IPS DF 19.7 (cell line): Measurements from ENCODE around the gene TMEM101.
"Not testable (repeated sequence)": the region's sequence is repeated elsewhere in the genome, so short reads cannot be mapped to it uniquely, and the experiment has no call there.

ENCODE experiments used
- DNase-seq: peaks from one replicate; pipeline ENCODE4 v3.0.0-alpha.2; 2013; ENCODE audit warnings: low read depth, low spot score

The TMEM101 gene

DNA sequence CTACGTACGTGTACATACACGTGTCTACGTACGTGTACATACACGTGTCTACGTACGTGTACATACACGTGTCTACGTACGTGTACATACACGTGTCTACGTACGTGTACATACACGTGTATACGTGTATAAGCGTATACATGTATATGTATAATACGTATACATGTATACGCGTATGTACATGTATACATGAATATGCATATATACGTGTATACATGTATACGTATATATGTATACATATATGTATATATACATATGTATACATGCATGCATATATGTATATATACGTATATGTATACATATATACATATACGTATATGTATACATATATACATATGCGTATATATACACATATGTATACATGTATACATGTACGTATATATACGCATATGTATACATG is 38.9 kb downstream of the TMEM101 start:
- no peak for DNase-seq

DNA sequence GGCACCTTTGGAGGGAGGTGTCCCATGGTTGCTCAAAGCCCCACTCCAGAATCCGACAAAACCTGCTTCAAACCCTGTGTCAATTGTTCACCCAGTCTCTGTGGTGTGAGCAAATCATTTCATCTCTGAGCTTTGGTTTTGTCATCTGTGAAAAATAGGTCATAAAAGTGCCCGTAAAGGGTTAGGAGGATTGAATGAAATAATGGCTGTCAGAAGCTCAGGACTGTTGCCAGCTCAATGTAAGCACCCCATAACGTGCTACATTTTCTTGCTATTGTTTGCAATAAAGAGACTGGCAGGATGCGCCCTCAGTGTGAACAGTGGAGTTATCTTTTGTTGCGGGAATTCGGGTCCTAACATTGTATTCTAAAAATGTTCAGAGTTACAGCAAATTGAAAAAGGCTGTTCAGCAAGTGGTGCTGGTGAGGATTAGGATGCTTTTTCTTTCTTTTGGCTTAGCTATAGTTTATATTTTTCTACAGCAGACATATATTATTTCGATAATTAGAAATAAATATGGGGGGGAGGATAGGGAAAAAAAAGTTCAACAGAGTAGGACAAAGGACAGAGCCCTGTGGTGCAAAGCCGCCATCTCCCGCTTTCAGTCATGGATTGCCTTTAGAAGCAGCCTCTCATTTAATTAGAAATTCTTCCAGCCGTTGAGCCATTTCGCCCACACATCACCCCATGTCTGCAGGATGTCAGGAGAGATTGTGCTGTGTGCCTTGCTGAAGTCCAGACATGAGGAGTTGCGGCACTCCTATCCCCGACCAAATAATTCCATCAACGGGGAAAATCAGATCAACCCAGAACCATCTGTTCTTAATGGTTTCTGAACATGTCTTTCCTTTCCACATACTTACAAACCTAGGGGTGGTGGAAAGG is 40.1 kb downstream of the TMEM101 start:
- no peak for DNase-seq

DNA sequence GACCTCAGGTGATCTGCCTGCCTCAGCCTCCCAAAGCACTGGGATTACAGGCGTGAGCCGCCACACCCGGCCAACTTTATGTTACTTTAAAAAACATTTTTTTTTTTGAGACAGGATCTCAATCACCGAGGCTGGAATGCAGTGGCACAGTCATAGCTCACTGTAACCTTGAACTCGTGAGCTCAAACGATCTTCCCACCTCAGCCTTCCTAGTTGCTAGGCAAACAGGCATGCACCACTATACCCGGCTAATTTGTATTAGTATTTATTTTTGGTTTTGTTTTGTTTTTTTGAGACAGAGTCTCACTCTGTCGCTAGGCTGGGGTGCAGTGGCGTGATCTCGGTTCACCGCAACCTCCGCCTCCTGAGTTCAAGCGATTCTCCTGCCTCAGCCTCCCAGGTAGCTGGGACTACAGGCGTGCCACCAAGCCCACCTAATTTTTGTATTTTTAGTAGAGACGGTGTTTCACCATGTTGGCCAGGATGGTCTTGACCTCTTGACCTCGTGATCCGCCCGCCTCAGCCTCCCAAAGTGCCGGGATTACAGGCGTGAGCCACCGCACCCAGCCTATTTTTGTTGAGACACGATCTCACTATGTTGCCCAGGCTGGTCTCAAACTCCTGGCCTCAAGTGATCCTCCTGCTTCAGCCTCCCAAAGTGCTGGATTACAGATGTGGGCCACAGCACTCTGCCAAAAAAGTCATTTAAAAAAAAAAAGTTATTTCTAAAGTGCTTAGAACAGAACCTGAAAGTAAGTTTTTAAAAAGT is 42.1 kb downstream of the TMEM101 start:
- DNase-seq: not testable (repeated sequence)

DNA sequence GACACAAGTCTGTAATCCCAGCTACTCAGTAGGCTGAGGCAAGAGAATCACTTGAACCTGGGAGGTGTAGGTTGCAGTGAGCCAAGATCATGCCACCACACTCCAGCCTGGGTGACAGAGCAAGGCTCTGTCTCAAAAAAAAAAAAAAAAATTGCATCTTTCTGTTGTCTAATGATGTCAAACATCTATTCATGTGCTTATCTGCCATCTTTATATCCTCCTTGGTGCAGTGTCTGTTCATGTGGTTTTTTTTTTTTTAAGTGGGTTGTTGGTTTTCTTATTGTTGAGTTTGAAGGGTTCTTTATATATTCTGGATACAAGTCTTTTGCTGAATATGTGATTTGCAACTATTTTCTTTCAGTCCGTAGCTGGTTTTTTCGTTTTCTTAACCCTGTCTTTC is 43.3 kb downstream of the TMEM101 start:
- DNase-seq: not testable (repeated sequence)

DNA sequence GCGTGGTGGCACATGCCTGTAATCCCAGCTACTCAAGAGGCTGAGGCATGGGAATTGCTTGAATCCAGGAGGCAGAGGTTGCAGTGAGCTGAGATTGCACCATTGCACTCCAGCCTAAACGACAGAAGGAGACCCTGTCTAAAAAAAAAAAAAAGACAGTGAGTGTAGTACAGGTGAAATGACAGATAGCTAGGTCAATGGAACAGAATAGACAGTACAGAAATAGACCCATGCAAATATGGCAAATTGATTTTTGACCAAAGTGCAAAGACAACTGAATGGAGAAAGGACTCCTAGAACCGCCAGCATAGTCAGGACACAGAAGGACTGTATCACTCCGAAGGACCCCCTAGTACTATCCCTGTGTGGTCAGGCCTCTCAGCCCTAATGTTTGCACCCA is 44.4 kb downstream of the TMEM101 start:
- no peak for DNase-seq

DNA sequence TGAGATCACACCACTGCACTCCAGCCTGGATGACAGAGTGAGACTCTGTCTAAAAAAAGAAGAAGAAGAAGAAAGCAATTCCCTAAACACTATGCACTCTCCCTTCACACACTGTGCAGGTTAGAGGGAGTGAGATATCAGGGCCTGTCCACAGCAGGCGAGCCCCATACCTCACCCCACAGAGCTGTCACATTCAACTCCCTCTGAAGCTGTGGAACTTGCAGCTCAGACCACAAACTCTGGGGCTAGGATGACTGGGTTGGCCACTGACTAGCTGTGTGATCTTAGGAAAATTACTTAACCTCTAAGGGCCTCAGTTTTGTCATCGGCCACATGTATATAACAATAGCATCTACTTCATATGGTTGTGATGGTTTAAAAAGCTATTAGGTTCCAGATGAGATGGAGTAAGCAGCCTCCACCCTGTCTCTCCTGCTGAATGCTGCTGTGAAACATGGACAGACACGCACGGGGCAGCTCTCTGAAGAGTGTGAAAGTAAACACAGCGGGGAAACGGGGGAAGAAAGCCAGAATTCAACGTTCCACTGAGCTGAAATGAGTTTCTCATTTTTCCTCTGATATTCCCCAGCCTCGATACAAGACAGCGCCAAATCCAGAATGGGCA is 47.4 kb downstream of the TMEM101 start:
- DNase-seq: no peak

DNA sequence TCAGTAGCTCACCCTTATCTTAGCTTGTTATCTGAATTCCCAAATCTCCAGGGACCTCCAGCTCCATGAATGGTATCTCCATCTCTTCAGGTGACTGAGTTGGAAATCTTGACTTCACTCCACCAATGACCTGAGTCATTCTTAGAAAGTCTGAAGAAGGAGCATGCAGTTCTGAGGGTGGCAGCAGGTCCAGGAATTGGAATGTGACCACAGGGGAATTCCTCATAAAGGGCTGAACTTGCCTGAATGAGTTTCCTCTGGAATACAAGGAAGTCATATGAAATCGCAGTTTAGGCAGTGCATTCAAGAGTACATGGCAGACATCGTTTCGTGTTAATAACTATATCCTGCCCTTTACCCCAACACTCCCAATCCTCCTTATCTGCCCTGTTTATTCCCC is 48.5 kb downstream of the TMEM101 start:
- no peak for DNase-seq

DNA sequence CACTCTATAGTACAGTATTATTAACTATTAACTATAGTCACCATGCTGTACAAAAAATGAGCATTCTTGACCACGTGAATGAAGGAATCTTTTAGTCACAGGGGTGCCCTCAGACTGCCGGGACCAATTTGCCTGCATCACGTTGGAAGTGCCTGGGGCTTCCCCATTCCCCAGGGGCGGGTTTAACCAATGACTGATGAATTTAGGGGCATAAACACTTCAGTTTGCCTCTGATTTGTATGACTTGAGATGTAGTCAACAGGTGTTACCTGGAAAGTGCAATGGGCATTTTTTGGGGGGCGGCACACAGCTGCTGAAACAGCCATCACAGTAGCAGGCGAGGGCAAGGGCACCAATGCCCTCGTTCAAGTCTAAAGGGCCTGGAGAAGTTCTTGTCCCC is 52.3 kb downstream of the TMEM101 start:
- DNase-seq: no peak

DNA sequence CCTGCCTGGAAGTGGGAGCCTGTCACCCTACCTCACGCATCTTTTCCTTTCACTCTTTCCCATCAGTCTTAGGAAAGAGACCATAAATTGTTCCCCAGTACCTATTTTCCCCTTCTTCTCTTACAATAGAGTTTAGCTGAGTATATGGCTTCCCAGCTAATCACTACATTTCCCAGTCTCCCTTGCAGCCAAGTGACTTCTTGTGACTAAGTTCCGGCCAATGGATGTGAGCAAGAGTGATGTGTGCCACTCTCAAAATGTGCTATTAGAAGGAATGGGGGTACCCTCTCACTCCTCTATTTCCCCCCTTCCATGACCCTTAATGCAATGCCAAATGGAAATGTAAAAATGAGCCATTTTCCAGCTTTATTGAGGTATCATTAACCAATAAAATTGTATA is 52.8 kb downstream of the TMEM101 start:
- DNase-seq: no peak

DNA sequence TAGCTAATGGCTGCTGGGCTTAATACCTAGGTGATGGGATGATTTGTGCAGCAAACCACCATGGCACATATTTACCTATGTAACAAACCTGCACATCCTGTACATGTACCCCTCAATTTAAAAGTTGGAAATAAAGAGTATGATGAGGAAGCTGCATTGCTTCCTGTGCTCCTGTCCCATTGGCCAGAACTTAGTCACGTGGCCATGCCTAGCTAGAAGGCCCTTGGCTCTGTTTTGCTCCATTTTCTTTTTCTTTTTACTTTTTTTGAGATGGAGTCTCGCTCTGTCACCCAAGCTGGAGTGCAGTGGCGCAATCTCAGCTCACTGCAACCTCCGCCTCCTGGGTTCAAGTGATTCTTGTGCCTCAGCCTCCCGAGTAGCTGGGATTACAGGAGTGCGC is 53.5 kb downstream of the TMEM101 start:
- DNase-seq: not testable (repeated sequence)
